DMS153 treated with DMSO at 0.1 percent for 48 hours (cell line): ENCODE data around the gene MSMB.
A peak's percentile ranks its signal among the peaks of the same experiment; 100 is the strongest.

Source experiments
- DNase-seq: peaks from one replicate; lab custom pipeline; 2025; ENCODE audit not compliant: unreplicated experiment; lab: John Stamatoyannopoulos, UW

Gene MSMB

GRCh38 chr10:46035923-46036849 is 9.9 kb downstream of the MSMB start:
- no peak for DNase-seq

GRCh38 chr10:46033602-46034011 is 12.5 kb downstream of the MSMB start:
- DNase-seq, result no peak

- no peak for DNase-seq
Observed at GRCh38 chr10:46031648-46032532, 14.2 kb downstream of the MSMB start.

- peak; percentile 97 for DNase-seq
Observed at GRCh38 chr10:46030091-46030937, 15.8 kb downstream of the MSMB start, which contains the start of gene NCOA4. Gene NCOA4 (minus strand): TSS chr10:46030623. CDS start chr10:46016680, 13,943 bp downstream.

GRCh38 chr10:46029461-46030030 is 16.5 kb downstream of the MSMB start:
- no peak for DNase-seq

GRCh38 chr10:46028584-46029460 is 17.2 kb downstream of the MSMB start:
- peak; percentile 46 for DNase-seq

GRCh38 chr10:46026106-46026505 is 20.0 kb downstream of the MSMB start:
- DNase-seq, result no peak

- DNase-seq, result no peak
Observed at GRCh38 chr10:46025406-46025805, 20.7 kb downstream of the MSMB start.

- DNase-seq, result no peak
Observed at GRCh38 chr10:46024948-46025347, 21.1 kb downstream of the MSMB start.

- DNase-seq, result peak; percentile 81
Observed at GRCh38 chr10:46022978-46023702, 22.9 kb downstream of the MSMB start.

- no peak for DNase-seq
Observed at GRCh38 chr10:46020344-46020657, 25.8 kb downstream of the MSMB start.

- DNase-seq, result no peak
Observed at GRCh38 chr10:46019569-46020343, 26.3 kb downstream of the MSMB start.

- no peak for DNase-seq
Observed at GRCh38 chr10:46019177-46019528, 26.9 kb downstream of the MSMB start.

- DNase-seq, result no peak
Observed at GRCh38 chr10:46018453-46019176, 27.5 kb downstream of the MSMB start.

- no peak for DNase-seq
Observed at GRCh38 chr10:46017733-46018132, 28.3 kb downstream of the MSMB start.

GRCh38 chr10:46016811-46017210 is 29.3 kb downstream of the MSMB start:
- DNase-seq, result no peak

- DNase-seq, result no peak
Observed at GRCh38 chr10:46016190-46016589, 29.9 kb downstream of the MSMB start.
